ENCODE data around the gene PMEPA1.

The PMEPA1 gene

GRCh38 chr20:57676589-57677583, 32.9 kb downstream of the PMEPA1 start:
- peak; percentile 35 for DNase-seq (ENCODE audit: low spot score)

GRCh38 chr20:57675773-57676172, 34.0 kb downstream of the PMEPA1 start:
- no peak for DNase-seq (ENCODE audit: low spot score)

DNA sequence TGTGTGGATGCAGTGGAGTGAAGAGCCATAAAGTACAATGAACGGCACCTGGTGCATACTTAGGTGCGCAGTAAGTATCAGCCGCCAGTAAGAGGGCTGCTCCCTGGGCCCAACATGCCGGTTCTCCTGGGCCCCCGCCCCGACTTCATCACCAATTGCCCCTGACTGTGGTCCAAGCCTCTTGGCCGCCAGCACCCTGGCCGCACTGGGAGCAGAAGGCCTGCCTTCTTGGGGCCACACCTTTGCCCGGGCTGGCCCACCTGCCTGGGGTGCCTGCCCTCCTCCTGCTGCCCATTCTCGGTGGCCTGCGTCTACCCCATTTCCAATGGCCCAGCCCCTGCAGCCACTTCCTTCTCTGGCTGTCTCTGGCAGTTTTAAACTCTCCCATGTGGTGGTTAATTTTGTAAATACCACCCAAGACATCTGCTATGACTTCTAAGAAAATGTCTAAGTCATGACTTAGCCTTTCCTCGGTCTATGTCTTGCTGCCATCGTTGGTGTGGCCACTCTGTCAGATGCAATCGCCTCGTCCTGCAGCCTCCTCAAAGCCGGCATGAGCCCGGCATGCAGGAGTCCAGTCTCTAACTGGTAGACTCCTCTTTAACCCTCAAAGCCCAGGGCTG, 36.8 kb downstream of the PMEPA1 start:
- DNase-seq (ENCODE audit: low spot score), result no peak

DNA sequence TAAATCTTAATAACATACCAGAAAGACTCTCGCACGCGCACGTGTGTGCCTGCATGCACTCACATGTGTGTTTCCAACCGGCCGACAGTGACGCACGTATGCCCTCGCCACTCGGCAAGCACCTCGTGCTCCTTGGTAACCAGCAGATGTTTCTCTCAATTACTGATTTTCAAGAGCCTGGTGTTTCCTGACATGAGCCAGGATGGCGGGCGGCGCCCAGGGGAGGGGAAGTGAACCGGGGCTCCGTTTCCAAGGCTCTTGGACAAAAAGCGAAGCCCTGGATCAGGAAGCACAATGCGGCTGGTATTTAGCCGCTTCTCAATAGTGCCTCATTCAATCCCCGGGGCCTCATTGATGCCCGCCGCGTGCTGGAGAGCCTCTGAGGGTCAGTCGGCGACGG, 37.7 kb downstream of the PMEPA1 start:
- DNase-seq (ENCODE audit: low spot score), result peak; percentile 30

DNA sequence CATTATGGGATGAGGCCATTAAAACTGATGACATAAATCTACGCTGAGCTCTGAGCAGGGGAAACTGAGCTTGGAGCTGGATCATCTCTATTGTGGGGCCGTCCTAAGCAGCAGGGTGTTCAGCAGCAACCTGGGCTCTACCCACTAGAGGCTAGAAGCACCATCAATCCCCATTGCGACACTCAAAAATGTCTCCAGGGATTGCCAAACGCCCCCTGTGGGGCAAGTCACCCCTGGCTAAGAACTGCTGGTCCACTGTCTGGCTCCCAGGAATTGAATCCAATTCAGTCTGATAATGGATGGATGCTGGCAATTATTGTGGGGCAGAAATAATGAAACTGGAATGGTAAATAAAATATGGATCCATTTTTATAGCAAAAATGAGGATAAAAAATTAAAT, 38.2 kb downstream of the PMEPA1 start:
- DNase-seq (ENCODE audit: low spot score), result no peak

- no peak for DNase-seq (ENCODE audit: low spot score)
These were observed 38.8 kb downstream of the PMEPA1 start for GRCh38 chr20:57671072-57671391.

DNA sequence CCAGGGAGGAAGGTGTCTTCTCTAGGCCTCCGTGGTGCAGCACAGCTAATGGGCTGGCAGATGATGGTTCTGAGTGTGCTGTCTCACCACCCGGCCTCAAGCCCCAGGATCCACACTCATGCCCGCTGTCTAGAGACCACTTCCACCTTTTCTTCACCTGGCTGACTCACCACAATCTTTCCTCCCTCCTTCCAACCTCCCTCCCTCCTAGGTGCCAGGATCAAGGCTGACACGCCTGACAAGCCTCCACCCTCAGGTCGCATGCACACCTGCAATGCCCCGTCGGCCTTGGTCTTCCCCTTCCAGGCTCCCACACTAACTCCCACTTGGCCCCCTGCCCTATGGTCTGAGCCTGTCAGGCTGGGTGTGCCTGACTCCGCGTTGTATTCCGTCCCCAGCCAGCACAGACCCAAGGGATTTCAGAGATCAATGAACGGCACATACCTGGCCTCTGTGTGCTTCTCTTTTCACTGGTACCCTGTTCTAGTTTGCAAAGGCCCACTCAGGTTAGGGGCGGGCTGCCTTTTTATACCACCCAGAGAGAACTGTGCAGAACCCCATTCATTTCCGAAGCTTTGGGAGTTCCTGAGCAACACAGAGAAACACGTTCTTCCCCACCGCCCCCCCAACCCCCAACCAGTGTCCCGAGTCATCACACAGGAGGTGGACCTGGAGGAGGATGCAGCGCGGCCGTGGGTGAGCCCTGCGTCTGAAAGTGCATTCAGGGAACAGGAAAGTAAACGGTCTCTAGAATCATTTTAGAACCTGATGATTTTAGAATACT, 39.3 kb downstream of the PMEPA1 start:
- DNase-seq (ENCODE audit: low spot score), result no peak

- DNase-seq (ENCODE audit: low spot score), result no peak
These were observed 40.2 kb downstream of the PMEPA1 start for GRCh38 chr20:57669632-57670031.

DNA sequence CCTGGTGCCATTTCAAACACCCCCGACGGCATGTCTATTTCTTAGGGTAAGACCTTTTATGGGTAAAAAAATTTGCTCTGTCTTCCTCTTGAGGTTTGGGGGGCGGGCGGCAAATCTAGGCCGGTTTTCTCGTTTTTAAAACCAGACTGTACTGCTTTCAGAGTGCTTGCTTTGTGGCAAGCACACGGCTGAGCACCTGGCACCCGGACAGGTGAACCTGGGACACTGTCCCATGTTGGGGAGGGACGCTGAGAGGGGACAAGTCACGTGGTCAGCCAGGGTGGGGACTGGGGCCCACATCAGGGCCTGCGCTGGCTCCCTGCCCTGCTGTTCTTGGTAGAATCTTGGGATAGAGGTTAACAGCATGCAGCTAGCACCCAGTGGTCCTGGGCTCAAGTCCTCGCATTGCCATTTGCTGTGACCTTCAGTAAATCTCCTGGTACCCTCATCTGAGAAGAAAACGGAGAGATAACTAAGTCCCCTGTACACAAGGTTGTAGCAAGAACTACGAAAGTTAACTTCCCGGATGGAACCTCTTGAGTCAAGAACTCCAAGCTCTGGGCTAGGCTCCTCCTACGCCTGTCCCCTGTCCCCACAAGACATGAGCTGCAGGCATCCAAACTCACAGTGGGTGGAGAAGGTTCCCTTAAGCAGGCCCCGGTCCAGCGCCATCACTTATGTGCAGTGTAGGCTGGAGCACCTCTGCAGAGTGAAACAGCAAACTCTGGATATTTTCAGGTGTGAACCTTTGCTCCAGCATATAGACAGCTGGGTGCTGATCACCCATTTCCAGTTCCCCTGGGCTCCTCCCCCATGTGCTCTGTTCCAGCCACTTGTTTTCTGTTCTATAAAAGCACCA, 41.7 kb downstream of the PMEPA1 start:
- DNase-seq (ENCODE audit: low spot score), result no peak

GRCh38 chr20:57667388-57667787, 42.4 kb downstream of the PMEPA1 start:
- DNase-seq (ENCODE audit: low spot score), result no peak

DNA sequence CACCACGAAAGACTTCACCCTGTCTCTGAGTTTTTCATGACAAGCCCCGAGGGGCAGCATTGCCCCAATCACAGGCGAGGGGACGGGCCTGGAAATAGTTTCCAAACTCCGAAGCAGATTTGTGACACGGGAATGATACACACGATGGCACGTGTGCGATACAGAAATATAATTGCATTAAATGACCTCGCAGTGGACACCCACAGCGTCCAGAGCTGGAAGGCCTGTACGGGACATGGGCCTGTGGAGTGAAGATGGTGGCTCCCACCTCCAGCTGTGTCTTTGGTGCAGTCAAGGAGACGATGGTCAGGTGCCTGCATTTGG, 43.0 kb downstream of the PMEPA1 start:
- no peak for DNase-seq (ENCODE audit: low spot score)

- DNase-seq (ENCODE audit: low spot score), result no peak
These were observed 43.5 kb downstream of the PMEPA1 start for GRCh38 chr20:57666106-57666833.

- DNase-seq (ENCODE audit: low spot score), result no peak
These were observed 44.2 kb downstream of the PMEPA1 start for GRCh38 chr20:57665589-57665971.

GRCh38 chr20:57664924-57665588, 44.8 kb downstream of the PMEPA1 start:
- no peak for DNase-seq (ENCODE audit: low spot score)

- no peak for DNase-seq (ENCODE audit: low spot score)
These were observed 45.3 kb downstream of the PMEPA1 start for GRCh38 chr20:57664476-57664875.

DNA sequence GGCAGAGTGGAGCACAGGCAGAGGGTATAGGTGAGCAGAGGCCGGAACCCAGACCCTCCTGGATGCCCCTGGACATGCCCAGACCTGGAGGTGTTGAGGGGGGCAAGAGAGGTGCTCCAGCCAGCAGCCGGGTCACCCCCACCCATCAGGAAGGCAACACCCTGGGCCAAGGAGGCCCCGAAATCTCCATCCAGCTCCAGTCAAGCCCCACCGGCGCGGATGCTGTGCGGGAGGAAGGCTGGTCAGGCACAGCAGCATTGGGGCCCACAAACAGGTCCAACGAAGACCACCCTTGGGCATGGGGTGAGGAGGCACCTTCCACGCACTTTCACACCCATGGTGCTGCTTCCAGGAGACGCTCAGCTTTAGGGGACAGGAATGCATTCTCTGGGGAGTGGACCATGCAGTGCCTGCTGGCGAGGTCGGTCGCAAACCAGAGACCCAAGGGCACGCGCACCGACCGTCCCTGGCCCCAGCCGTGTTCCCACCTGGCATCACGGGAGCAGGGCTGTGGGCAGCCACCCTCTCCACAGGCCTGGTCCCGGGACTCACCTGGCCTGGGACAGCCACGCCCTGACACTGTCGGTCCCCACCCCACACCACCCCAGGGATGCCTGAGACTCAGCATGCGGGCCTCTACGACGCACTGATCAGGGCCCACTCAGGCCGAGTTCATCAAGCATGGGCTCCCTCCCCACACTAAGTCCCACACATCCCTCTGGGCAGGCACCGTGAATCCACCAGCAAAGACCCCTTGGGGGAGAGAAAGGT, 45.9 kb downstream of the PMEPA1 start:
- DNase-seq (ENCODE audit: low spot score), result no peak

- DNase-seq (ENCODE audit: low spot score), result no peak
These were observed 46.6 kb downstream of the PMEPA1 start for GRCh38 chr20:57663241-57663640.

- DNase-seq (ENCODE audit: low spot score), result no peak
These were observed 47.2 kb downstream of the PMEPA1 start for GRCh38 chr20:57662456-57663240.
